Gastrocnemius medialis (tissue), 4 donors: ENCODE results near the gene ASS1.

Source experiments
- POLR2A ChIP-seq, 2 donors: fragments of 450-650 bp; IDR thresholded peaks; one replicate each; pipeline ENCODE4 v1.6.1; 2017; ENCODE audit warnings: antibody characterized with exemption in 2 of 2, mild to moderate bottlenecking in 2 of 2, moderate library complexity in 2 of 2
- TF ChIP-seq, protein P1 (sequence below), 5 experiments: fragments of 450-650 bp in 3 of 5; fragments of 200-600 bp in 2 of 5; sonication (generic) in 2 of 5; IDR thresholded peaks in 4 of 5; conservative IDR thresholded peaks in 1 of 5; 1 replicate in 4 of 5; 2 replicates in 1 of 5; pipeline ENCODE4 v1.5.1; 2016 to 2019; ENCODE audit warnings: antibody characterized with exemption in 5 of 5, mild to moderate bottlenecking in 3 of 5, moderate library complexity in 3 of 5

DNA sequence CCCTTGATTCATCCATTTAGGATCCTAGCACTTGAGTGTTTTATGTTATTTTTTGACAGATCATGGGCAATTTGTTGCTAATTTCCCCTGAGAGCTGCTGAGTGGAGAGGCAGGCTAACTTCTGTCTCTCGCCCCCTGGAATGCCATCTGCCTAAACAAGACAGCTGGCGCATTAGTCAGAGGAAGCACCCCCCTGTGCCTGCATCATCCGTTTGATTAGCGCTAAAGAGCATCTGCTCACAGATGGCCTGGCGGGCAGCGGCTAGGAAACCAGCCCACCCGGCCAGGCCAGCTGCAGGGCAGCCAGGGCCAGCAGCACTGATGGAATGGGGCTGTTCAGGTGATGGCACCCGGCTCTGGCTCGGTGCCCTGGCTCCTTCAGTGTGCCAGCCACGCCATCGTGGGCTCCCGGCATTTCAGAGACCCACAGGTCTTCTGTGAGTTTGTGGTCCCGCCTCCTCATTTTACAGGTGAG lies 22.9 kb upstream of the ASS1 start:
- TF ChIP-seq, protein P1, sequence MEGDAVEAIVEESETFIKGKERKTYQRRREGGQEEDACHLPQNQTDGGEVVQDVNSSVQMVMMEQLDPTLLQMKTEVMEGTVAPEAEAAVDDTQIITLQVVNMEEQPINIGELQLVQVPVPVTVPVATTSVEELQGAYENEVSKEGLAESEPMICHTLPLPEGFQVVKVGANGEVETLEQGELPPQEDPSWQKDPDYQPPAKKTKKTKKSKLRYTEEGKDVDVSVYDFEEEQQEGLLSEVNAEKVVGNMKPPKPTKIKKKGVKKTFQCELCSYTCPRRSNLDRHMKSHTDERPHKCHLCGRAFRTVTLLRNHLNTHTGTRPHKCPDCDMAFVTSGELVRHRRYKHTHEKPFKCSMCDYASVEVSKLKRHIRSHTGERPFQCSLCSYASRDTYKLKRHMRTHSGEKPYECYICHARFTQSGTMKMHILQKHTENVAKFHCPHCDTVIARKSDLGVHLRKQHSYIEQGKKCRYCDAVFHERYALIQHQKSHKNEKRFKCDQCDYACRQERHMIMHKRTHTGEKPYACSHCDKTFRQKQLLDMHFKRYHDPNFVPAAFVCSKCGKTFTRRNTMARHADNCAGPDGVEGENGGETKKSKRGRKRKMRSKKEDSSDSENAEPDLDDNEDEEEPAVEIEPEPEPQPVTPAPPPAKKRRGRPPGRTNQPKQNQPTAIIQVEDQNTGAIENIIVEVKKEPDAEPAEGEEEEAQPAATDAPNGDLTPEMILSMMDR (IDR thresholded peaks at IDR 0.05 in 4 of 5, conservative IDR thresholded peaks at IDR 0.05 in 1 of 5): no peak
- no peak for TF ChIP-seq POLR2A (IDR thresholded peaks at IDR 0.05)
